ENCODE measurements around the gene PGF. TPM values are rescaled to one million over a fixed set of nuclear protein-coding genes. Genes with fewer than 3 reads are reported as not detected.

Gene PGF
- total RNA-seq, 1 donor from 2014 or later = 56.6 TPM

DNA sequence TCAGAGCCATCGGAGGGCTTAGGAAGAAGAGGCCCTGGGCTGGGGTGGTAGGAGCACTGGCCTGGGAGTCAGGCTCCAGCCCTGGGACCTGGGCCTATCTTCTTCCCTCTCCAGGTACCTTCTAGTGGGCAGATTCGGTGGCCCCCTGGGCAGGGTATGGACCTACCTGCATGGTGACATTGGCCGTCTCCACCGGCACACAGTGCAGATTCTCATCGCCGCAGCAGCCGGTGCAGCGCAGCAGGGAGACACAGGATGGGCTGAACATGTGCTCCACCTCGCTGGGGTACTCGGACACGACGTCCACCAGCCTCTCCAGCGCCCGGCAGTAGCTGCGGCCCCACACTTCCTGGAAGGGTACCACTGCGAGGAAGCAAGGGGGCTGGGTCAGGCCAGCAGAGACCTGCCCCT, 6.2 kb downstream of the PGF start:
- Histone ChIP-seq H3K4me3 (ENCODE audit: low read depth, low read length) (no peak overlapping the region), H3K36me3 (ENCODE audit: control insufficient read depth, insufficient read depth, low read length) (peaks cover 22% of the 10 kb centered on the region), H3K27me3 (ENCODE audit: control insufficient read depth, insufficient read depth, low read length) (no peaks in the 10 kb centered on the region)
- no peak for FAIRE-seq
- TF ChIP-seq, protein P1, sequence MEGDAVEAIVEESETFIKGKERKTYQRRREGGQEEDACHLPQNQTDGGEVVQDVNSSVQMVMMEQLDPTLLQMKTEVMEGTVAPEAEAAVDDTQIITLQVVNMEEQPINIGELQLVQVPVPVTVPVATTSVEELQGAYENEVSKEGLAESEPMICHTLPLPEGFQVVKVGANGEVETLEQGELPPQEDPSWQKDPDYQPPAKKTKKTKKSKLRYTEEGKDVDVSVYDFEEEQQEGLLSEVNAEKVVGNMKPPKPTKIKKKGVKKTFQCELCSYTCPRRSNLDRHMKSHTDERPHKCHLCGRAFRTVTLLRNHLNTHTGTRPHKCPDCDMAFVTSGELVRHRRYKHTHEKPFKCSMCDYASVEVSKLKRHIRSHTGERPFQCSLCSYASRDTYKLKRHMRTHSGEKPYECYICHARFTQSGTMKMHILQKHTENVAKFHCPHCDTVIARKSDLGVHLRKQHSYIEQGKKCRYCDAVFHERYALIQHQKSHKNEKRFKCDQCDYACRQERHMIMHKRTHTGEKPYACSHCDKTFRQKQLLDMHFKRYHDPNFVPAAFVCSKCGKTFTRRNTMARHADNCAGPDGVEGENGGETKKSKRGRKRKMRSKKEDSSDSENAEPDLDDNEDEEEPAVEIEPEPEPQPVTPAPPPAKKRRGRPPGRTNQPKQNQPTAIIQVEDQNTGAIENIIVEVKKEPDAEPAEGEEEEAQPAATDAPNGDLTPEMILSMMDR (IDR thresholded peaks at IDR 0.05; ENCODE audit: insufficient read depth, low read length, severe bottlenecking) = no peak
- DNase-seq (ENCODE audit: low read depth) = no peak

DNA sequence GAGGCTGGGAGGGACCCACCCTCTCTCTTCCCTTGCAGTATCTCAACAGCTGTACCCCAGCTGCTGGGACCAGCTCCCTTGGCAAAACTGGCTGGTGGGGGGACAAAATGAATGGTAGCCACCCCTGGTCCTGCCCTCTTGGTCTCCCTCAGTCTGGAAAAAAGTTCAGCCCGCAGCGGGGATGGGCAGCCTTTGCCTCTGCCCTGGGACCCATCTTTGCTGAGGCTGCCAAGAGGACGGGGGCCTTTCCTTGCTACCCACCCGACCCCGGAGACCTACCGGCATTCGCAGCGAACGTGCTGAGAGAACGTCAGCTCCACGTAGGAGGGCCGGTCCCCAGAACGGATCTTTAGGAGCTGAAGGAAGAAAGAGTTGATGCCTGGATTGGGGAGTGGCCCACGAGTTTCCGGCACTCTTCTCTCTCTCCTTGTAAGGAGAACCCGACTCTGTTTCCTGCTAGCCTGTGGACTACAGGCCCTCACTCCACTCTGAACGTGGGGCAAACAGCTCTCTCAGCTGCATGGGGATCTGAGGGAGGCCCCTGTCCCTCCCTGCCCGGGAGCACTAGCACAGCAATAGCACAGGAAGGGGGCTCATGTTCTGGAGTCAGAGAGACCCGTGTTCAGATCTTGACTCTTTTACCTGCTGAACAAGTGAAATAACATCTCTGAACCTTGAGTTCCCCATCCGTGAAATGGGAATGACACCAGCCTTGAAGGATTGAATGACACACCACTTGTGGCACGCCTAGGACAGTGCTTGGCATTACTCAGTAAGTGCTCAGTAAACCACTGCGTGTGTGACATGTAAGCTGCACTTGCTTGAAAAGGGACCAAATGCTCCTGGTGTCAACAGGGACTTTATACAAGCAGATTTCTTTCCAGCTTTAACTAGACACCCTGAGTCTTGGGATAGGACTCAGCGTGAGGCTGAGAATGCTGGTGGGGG, 6.9 kb downstream of the PGF start:
- DNase-seq (ENCODE audit: low read depth) (no peak), FAIRE-seq (peak; percentile 64)
- H3K27me3 ChIP-seq (ENCODE audit: control insufficient read depth, insufficient read depth, low read length) = no peaks in the 10 kb centered on the region
- H3K4me3 ChIP-seq (ENCODE audit: low read depth, low read length) = no peak overlapping the region
- TF ChIP-seq, protein P1 (IDR thresholded peaks at IDR 0.05; ENCODE audit: insufficient read depth, low read length, severe bottlenecking) = no peak
- peaks cover 22% of the 10 kb centered on the region for H3K36me3 ChIP-seq (ENCODE audit: control insufficient read depth, insufficient read depth, low read length)

DNA sequence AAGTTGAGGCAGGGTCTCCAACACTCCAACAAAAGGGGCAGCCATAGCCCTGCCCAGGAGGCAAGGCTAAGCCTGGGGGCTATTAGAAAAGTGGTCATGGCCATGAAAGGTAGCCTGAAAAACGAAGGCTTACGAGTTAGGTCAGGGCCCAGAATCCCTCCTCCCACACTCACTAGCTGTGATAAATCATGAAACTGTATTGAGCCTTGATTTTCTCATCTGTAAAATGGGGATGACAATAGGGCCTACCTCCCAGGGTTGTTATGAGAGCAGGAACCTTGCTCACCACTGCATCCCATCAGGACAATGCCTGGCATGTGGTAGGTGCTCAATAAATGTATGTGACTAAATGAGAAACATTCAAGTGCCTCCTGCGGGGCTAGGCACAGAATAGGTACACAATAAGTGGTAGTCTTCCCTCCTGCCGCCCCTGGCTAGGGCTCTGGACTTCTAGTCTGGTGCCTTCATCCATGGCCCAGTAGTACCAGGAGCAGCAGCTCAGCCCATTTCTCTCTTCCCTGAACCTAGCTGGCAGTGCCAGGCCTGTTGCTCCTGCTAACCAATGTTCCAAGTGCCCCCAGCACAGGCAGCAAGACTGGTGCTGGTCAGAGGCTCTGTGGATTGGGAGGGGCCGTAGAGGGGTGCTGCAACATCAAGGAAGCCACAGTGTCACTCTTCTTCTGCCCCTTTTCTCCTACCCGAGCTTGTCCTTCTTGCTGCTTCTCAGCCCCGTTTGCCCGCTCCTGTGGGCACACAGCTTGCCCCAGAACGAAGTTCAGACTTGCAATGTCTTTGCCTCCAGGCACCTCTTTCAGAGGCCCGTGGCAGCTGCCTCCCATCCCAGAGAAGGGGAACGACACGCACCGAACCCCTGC, 7.8 kb downstream of the PGF start:
- DNase-seq (ENCODE audit: low read depth) (no peak), FAIRE-seq (no peak)
- Histone ChIP-seq H3K27me3 (ENCODE audit: control insufficient read depth, insufficient read depth, low read length) (no peaks in the 10 kb centered on the region), H3K4me3 (ENCODE audit: low read depth, low read length) (no peak overlapping the region), H3K36me3 (ENCODE audit: control insufficient read depth, insufficient read depth, low read length) (peaks cover 25% of the 10 kb centered on the region)
- TF ChIP-seq, protein P1 (IDR thresholded peaks at IDR 0.05; ENCODE audit: insufficient read depth, low read length, severe bottlenecking) = no peak

GRCh38 chr14:74946659-74947281, 8.6 kb downstream of the PGF start:
- no peak overlapping the region for H3K4me3 ChIP-seq (ENCODE audit: low read depth, low read length)
- peaks cover 28% of the 10 kb centered on the region for H3K36me3 ChIP-seq (ENCODE audit: control insufficient read depth, insufficient read depth, low read length)
- H3K27me3 ChIP-seq (ENCODE audit: control insufficient read depth, insufficient read depth, low read length) = no peaks in the 10 kb centered on the region
- FAIRE-seq (no peak), DNase-seq (ENCODE audit: low read depth) (peak; percentile 71)
- TF ChIP-seq, protein P1 (IDR thresholded peaks at IDR 0.05; ENCODE audit: insufficient read depth, low read length, severe bottlenecking) = no peak

GRCh38 chr14:74945852-74946658, 9.3 kb downstream of the PGF start:
- no peaks in the 10 kb centered on the region for H3K27me3 ChIP-seq (ENCODE audit: control insufficient read depth, insufficient read depth, low read length)
- TF ChIP-seq, protein P1 (IDR thresholded peaks at IDR 0.05; ENCODE audit: insufficient read depth, low read length, severe bottlenecking) = peak; percentile 94
- FAIRE-seq (no peak), DNase-seq (ENCODE audit: low read depth) (peak; percentile 50)
- H3K36me3 ChIP-seq (ENCODE audit: control insufficient read depth, insufficient read depth, low read length) = peaks cover 30% of the 10 kb centered on the region
- H3K4me3 ChIP-seq (ENCODE audit: low read depth, low read length) = no peak overlapping the region
